Measurements from ENCODE around the gene PRKAG3. TPM values are rescaled to one million over a fixed set of nuclear protein-coding genes. Genes with fewer than 3 reads are reported as not detected.
"Not testable (repeated sequence)": the region's sequence is repeated elsewhere in the genome, so short reads cannot be mapped to it uniquely, and the experiment has no call there.

PRKAG3 gene
- total RNA-seq, 1 experiment from 2014 or later: not detected

GRCh38 chr2:218844334-218844733 is 12.7 kb upstream of the PRKAG3 start:
- CTCF ChIA-PET; intact Hi-C loops (cut with micrococcal nuclease); H3K4me3 Mint-ChIP-seq (ENCODE audit: unreplicated experiment); DNase-seq (ENCODE audit: unreplicated experiment); H3K4me1 Mint-ChIP-seq (ENCODE audit: insufficient read depth, unreplicated experiment); POLR2A ChIA-PET; BruUV-seq (replicated peaks); H3K36me3 Mint-ChIP-seq (ENCODE audit: insufficient read depth, unreplicated experiment); H3K27ac Mint-ChIP-seq (ENCODE audit: low read depth, unreplicated experiment): not testable (repeated sequence)
- Mint-ChIP-seq H3K27me3 (ENCODE audit: insufficient read depth, unreplicated experiment) (peaks cover 18% of the 10 kb centered on the region), H3K9me3 (ENCODE audit: unreplicated experiment) (peaks cover 15% of the 10 kb centered on the region)

DNA sequence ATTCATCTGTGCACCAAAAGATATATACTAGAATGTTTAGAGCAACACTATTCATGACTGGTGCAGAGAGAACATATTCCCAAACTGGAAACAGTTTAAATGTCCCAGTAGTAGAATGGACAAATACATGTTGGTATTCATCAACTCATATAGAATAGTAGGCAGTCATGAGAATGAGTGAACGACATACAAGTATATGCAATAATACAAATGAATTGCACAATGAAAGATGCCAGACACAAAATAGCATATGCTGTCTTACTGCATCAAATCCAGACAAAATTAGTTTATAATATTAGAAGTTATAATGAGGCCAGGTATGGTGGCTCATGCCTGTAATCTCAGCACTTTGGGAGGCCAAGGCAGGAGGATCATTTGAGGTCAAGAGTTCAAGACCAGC is 8.3 kb upstream of the PRKAG3 start:
- intact Hi-C loops (cut with micrococcal nuclease): no loop called here
- DNase-seq (ENCODE audit: unreplicated experiment): no peak
- Mint-ChIP-seq H3K4me3 (ENCODE audit: unreplicated experiment) (no peak overlapping the region), H3K27me3 (ENCODE audit: insufficient read depth, unreplicated experiment) (peaks cover 21% of the 10 kb centered on the region), H3K27ac (ENCODE audit: low read depth, unreplicated experiment) (no peak overlapping the region), H3K9me3 (ENCODE audit: unreplicated experiment) (peaks cover 25% of the 10 kb centered on the region), H3K4me1 (ENCODE audit: insufficient read depth, unreplicated experiment) (peaks cover 7% of the 10 kb centered on the region), H3K36me3 (ENCODE audit: insufficient read depth, unreplicated experiment) (no peaks in the 10 kb centered on the region)
- no TSS peak for BruUV-seq (replicated peaks)
- ChIA-PET POLR2A (interaction anchor here (1.2 kb wide), 1 partner anchor 33 kb away, joined by 4 read pairs; no protein-coding TSS in a partner anchor), CTCF (interaction anchor here (0.8 to 1.9 kb wide), 5 partner anchors 102 to 153 kb away, joined by 3 to 10 read pairs (median 4); partner anchors contain the start of gene TTLL4)
- TF ChIP-seq, protein P1, sequence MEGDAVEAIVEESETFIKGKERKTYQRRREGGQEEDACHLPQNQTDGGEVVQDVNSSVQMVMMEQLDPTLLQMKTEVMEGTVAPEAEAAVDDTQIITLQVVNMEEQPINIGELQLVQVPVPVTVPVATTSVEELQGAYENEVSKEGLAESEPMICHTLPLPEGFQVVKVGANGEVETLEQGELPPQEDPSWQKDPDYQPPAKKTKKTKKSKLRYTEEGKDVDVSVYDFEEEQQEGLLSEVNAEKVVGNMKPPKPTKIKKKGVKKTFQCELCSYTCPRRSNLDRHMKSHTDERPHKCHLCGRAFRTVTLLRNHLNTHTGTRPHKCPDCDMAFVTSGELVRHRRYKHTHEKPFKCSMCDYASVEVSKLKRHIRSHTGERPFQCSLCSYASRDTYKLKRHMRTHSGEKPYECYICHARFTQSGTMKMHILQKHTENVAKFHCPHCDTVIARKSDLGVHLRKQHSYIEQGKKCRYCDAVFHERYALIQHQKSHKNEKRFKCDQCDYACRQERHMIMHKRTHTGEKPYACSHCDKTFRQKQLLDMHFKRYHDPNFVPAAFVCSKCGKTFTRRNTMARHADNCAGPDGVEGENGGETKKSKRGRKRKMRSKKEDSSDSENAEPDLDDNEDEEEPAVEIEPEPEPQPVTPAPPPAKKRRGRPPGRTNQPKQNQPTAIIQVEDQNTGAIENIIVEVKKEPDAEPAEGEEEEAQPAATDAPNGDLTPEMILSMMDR (IDR thresholded peaks at IDR 0.05; ENCODE audit: unreplicated experiment): no peak

GRCh38 chr2:218839430-218839829 is 7.8 kb upstream of the PRKAG3 start:
- peaks cover 21% of the 10 kb centered on the region for H3K27me3 Mint-ChIP-seq (ENCODE audit: insufficient read depth, unreplicated experiment)
- POLR2A ChIA-PET: interaction anchor here (0.7 to 1.2 kb wide), 2 partner anchors 33 to 315 kb away, joined by 3 to 4 read pairs; no protein-coding TSS in a partner anchor
- no TSS peak for BruUV-seq (replicated peaks)
- H3K27ac Mint-ChIP-seq (ENCODE audit: low read depth, unreplicated experiment): no peak overlapping the region
- intact Hi-C loops (cut with micrococcal nuclease): no loop called here
- peaks cover 10% of the 10 kb centered on the region for H3K4me1 Mint-ChIP-seq (ENCODE audit: insufficient read depth, unreplicated experiment)
- CTCF ChIA-PET: interaction anchor here (0.6 to 2.0 kb wide), 7 partner anchors 8 to 152 kb away, joined by 3 to 10 read pairs (median 4); partner anchors contain the start of gene TTLL4
- TF ChIP-seq, protein P1 (IDR thresholded peaks at IDR 0.05; ENCODE audit: unreplicated experiment): no peak
- H3K4me3 Mint-ChIP-seq (ENCODE audit: unreplicated experiment): no peak overlapping the region
- H3K36me3 Mint-ChIP-seq (ENCODE audit: insufficient read depth, unreplicated experiment): no peaks in the 10 kb centered on the region
- peaks cover 25% of the 10 kb centered on the region for H3K9me3 Mint-ChIP-seq (ENCODE audit: unreplicated experiment)
- DNase-seq (ENCODE audit: unreplicated experiment): peak; percentile 61

DNA sequence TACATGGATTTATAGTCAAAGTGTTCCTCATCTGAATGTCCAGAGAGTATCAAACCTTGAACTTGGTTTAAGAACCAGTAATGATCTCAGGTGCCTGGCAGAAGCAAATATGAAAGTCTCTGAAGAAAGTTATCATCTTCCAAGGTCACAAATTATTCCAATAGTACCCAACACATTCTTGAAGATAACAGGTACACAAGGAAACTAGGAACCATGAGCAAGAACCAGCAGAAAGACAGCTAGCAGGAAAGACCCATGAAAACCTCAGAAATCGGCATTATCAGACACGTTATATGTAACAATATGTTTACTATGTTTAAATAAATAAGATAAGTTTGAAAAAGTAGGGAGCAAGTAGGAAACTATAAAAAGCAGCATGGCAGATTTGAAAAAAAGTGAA is 5.9 kb upstream of the PRKAG3 start:
- no TSS peak for BruUV-seq (replicated peaks)
- Mint-ChIP-seq H3K27me3 (ENCODE audit: insufficient read depth, unreplicated experiment) (peaks cover 18% of the 10 kb centered on the region), H3K27ac (ENCODE audit: low read depth, unreplicated experiment) (no peak overlapping the region), H3K9me3 (ENCODE audit: unreplicated experiment) (peaks cover 18% of the 10 kb centered on the region), H3K36me3 (ENCODE audit: insufficient read depth, unreplicated experiment) (no peaks in the 10 kb centered on the region), H3K4me3 (ENCODE audit: unreplicated experiment) (no peak overlapping the region), H3K4me1 (ENCODE audit: insufficient read depth, unreplicated experiment) (peaks cover 13% of the 10 kb centered on the region)
- intact Hi-C loops (cut with micrococcal nuclease): no loop called here
- ChIA-PET POLR2A (interaction anchor here (0.7 kb wide), 1 partner anchor 178 kb away, joined by 3 read pairs; no protein-coding TSS in a partner anchor), CTCF (interaction anchor here (0.8 to 2.0 kb wide), 4 partner anchors 10 to 127 kb away, joined by 3 to 9 read pairs (median 3); partner anchors contain the start of gene TTLL4)
- TF ChIP-seq, protein P1 (IDR thresholded peaks at IDR 0.05; ENCODE audit: unreplicated experiment): no peak
- DNase-seq (ENCODE audit: unreplicated experiment): no peak

Measured in MCF 10A (cell line).